Subcutaneous preadipocyte (primary cell): ENCODE results near the gene STS. TPM values are rescaled to one million over a fixed set of nuclear protein-coding genes. Genes with fewer than 3 reads are reported as not detected.

ENCODE experiments used
- small RNA-seq: library from RNA; depleted of rRNA; stranded (forward); fragments of <200 nt; gene quantifications from one replicate; pipeline ENCODE3, GENCODE V24; 2012
- total RNA-seq: library from RNA; depleted of rRNA; stranded (reverse); fragments of >200 nt; gene quantifications from 2 replicates; pipeline ENCODE4 v1.2.3, GENCODE V29; 2012

STS gene, protein sequence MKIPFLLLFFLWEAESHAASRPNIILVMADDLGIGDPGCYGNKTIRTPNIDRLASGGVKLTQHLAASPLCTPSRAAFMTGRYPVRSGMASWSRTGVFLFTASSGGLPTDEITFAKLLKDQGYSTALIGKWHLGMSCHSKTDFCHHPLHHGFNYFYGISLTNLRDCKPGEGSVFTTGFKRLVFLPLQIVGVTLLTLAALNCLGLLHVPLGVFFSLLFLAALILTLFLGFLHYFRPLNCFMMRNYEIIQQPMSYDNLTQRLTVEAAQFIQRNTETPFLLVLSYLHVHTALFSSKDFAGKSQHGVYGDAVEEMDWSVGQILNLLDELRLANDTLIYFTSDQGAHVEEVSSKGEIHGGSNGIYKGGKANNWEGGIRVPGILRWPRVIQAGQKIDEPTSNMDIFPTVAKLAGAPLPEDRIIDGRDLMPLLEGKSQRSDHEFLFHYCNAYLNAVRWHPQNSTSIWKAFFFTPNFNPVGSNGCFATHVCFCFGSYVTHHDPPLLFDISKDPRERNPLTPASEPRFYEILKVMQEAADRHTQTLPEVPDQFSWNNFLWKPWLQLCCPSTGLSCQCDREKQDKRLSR
- 6.6 and 7.2 TPM in 2 replicates for total RNA-seq

DNA sequence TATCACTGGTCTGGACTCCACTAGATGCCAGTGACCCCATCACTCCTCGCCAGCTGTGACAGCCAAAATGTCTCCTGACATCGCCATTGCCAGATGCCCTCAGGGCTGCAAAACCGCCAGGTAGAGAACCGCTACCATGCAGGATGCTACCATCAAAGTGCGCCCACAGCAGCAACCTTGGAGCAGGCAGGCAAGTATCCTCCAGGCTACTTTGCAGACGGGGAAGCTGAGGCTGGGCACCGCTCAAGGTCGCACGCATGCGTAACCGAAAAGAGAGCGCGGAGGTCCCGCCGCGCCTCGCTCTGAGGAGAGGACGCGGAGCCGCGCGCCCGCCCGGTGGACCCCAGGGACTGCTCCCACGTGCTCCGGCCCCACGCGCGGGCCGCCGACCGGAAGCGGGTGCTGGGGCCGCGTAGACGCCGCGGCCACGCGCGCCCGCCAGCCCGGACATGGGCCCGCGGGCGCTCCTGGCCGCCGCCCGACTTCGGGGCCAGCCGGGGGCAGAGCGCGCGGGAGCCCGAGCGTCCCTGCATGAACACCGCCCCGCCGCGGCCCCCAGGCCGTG, at the start of gene STS:
TSS of gene STS (plus strand) at position 300 of the 565 bp plus-strand sequence. CDS start 105,488 bp downstream, outside the sequence.

DNA sequence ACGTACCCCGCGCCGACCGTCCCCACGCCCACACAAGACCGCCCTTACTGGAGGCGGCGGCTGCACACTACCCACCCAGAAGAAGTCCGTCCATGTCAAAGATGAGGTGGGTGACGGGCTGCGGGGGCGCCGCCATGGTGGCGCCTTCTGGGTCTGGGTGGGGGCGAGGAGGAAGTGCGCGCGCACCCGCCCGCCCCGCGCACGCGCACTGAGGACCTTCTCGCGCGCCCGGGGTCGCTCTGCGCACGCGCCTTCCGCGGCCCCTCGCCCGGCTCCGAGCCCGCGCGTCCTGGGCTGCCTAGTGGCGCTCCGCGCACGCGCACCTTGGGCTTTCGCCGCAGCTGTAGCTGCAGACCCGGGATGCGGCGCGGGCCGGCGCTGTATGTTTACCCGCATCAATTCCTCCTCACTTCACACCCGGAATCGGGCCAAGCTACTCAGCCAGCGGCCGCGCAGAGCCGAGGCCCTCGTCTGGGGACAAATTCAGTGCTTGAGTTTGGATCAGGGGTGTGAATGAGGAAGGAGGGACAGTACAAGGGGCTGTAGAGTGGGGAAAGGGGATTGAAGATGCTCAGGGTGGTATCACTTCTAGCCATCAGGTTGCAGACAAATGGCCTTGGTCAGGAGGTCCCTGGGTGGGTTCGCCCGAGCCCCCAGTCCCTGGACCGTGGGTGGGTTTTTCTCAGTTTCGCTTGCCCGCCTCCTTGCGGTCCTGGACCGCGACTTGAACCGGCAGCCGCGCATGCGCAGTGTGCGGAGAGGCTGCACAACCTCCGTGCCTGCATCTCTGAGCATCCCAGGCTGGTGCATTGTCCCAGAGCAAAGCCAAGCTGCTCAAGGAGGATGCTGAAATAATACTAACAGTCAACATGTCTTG, 704 bp downstream of the STS start, which contains the start of gene PUDP:
TSS of gene PUDP (minus strand) at position 176 of the 877 bp plus-strand sequence. CDS start at position 136, 40 bp downstream.

Small RNA genes lying within 50 kb of the gene (small RNA-seq; reads per million reads assigned to genes)
- not detected for gene MIR4767

Other genes starting within 250 kb of the STS start
- gene PUDP, start 441 bp downstream of the STS start, total RNA-seq = 11.4 and 17.0 TPM in 2 replicates